Keratinocyte (primary cell): ENCODE data around the gene NTNG1.

Experiments used
- CTCF ChIP-seq, 3 experiments: IDR thresholded peaks in 1 of 3; conservative IDR thresholded peaks in 1 of 3; optimal IDR thresholded peaks in 1 of 3; 2 replicates in 2 of 3; 3 replicates in 1 of 3; pipeline versions ENCODE3 to v1.5.1; 2011; ENCODE audit warnings: low read length in 3 of 3, mild to moderate bottlenecking in 3 of 3, moderate library complexity in 2 of 3, control low read depth in 1 of 3, inconsistent platforms in 1 of 3; ENCODE audit not compliant: insufficient read depth in 2 of 3; ENCODE audit errors: extremely low read depth in 1 of 3
- EZH2 ChIP-seq: IDR thresholded peaks from one replicate; pipeline ENCODE4 v1.6.1; 2012; ENCODE audit warnings: inconsistent platforms, mild to moderate bottlenecking, low read length, moderate library complexity

GRCh38 chr1:107291987-107292386 lies 151.1 kb downstream of the NTNG1 start:
- TF ChIP-seq CTCF (optimal IDR thresholded peaks at IDR 0.05 in 1 of 3, IDR thresholded peaks at IDR 0.05 in 1 of 3, conservative IDR thresholded peaks at IDR 0.05 in 1 of 3; ENCODE audit: extremely low read depth in 1 of 3, insufficient read depth in 2 of 3, low read length in 3 of 3) (no peak), EZH2 (no peak)
